IPS-20b (cell line): ENCODE data around the gene GPRIN1.

ENCODE experiments used
- H3K27ac ChIP-seq: one replicate; pipeline ENCODE4 v1.5.1; 2013; ENCODE audit warnings: low read length
- H3K27me3 ChIP-seq: 2 replicates; pipeline ENCODE4 v1.6.1; 2013; ENCODE audit warnings: mild to moderate bottlenecking, low read length, inconsistent platforms; ENCODE audit not compliant: insufficient read depth
- H3K36me3 ChIP-seq: 2 replicates; pipeline ENCODE4 v1.6.1; 2013; ENCODE audit warnings: low read depth, mild to moderate bottlenecking, inconsistent platforms, low read length, moderate library complexity; ENCODE audit not compliant: insufficient read depth
- H3K4me1 ChIP-seq: 2 replicates; pipeline ENCODE4 v1.6.1; 2013; ENCODE audit warnings: mild to moderate bottlenecking, control low read depth, inconsistent platforms, low read length, moderate library complexity; ENCODE audit not compliant: insufficient read depth
- H3K4me3 ChIP-seq: 2 replicates; pipeline ENCODE4 v1.5.1; 2013; ENCODE audit warnings: mild to moderate bottlenecking, low read length, inconsistent platforms
- H3K9ac ChIP-seq: 2 replicates; pipeline ENCODE4 v1.6.1; 2013; ENCODE audit warnings: low read depth, mild to moderate bottlenecking, inconsistent platforms, low read length, moderate library complexity
- H3K9me3 ChIP-seq: 2 replicates; pipeline ENCODE4 v1.6.1; 2013; ENCODE audit warnings: mild to moderate bottlenecking, low read depth, low read length, inconsistent platforms; ENCODE audit not compliant: insufficient read depth

GPRIN1 gene

GRCh38 chr5:176575488-176576422 lies 34.2 kb downstream of the GPRIN1 start:
- Histone ChIP-seq H3K27ac (no peak overlapping the region), H3K4me3 (no peak overlapping the region), H3K27me3 (peaks cover 7% of the 10 kb centered on the region; the same call in 1 of the 2 replicates), H3K36me3 (no peaks in the 10 kb centered on the region), H3K9me3 (no peaks in the 10 kb centered on the region), H3K4me1 (no peaks in the 10 kb centered on the region), H3K9ac (no peak overlapping the region)

GRCh38 chr5:176575066-176575465 lies 34.9 kb downstream of the GPRIN1 start:
- H3K4me3 ChIP-seq, result no peak overlapping the region
- H3K27me3 ChIP-seq, result peaks cover 7% of the 10 kb centered on the region; the same call in 1 of the 2 replicates
- no peaks in the 10 kb centered on the region for H3K9me3 ChIP-seq
- H3K36me3 ChIP-seq, result no peaks in the 10 kb centered on the region
- H3K4me1 ChIP-seq, result no peaks in the 10 kb centered on the region
- H3K9ac ChIP-seq, result no peak overlapping the region
- no peak overlapping the region for H3K27ac ChIP-seq

- H3K9me3 ChIP-seq, result no peaks in the 10 kb centered on the region
- H3K4me1 ChIP-seq, result no peaks in the 10 kb centered on the region
- no peak overlapping the region for H3K4me3 ChIP-seq
- peaks cover 5% of the 10 kb centered on the region; the same call in 1 of the 2 replicates for H3K27me3 ChIP-seq
- no peak overlapping the region for H3K9ac ChIP-seq
- H3K27ac ChIP-seq, result no peak overlapping the region
- no peaks in the 10 kb centered on the region for H3K36me3 ChIP-seq
Measured at GRCh38 chr5:176574297-176574591, 35.7 kb downstream of the GPRIN1 start.

GRCh38 chr5:176573564-176574296 lies 36.2 kb downstream of the GPRIN1 start:
- Histone ChIP-seq H3K4me3 (no peak overlapping the region), H3K9me3 (no peaks in the 10 kb centered on the region), H3K27me3 (no peaks in the 10 kb centered on the region), H3K27ac (no peak overlapping the region), H3K9ac (no peak overlapping the region), H3K4me1 (no peaks in the 10 kb centered on the region), H3K36me3 (no peaks in the 10 kb centered on the region)

- H3K9ac ChIP-seq, result no peak overlapping the region
- no peaks in the 10 kb centered on the region for H3K36me3 ChIP-seq
Measured at GRCh38 chr5:176570044-176570443, 39.9 kb downstream of the GPRIN1 start.

DNA sequence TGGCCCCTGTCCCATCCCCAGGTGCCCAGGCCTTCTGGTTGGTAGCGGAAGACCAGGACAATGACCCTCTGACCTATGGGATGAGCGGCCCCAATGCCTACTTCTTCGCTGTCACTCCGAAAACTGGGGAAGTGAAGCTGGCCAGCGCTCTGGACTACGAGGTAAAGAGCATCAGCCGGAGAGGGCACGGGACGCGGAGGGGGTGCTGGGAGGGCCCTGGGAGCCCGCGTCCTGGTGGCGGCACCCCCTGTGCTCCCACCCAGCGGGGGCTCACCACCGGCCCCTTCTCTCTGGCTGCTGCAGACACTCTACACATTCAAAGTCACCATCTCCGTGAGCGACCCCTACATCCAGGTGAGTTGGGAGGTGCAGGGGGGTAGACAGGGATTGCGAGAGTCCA lies 41.3 kb downstream of the GPRIN1 start:
- H3K4me1 ChIP-seq, result no peaks in the 10 kb centered on the region
- H3K27ac ChIP-seq, result no peak overlapping the region
- no peak overlapping the region for H3K4me3 ChIP-seq
- H3K9ac ChIP-seq, result no peak overlapping the region
- no peaks in the 10 kb centered on the region for H3K9me3 ChIP-seq
- no peaks in the 10 kb centered on the region for H3K36me3 ChIP-seq
- no peaks in the 10 kb centered on the region for H3K27me3 ChIP-seq

More at GRCh38 chr5:176570044-176570443, 39.9 kb downstream of the GPRIN1 start:
- no peaks in the 10 kb centered on the region for H3K4me1 ChIP-seq
- H3K4me3 ChIP-seq, result no peak overlapping the region
- no peaks in the 10 kb centered on the region for H3K9me3 ChIP-seq
- no peaks in the 10 kb centered on the region for H3K27me3 ChIP-seq
- H3K27ac ChIP-seq, result no peak overlapping the region

- Histone ChIP-seq H3K4me3 (no peak overlapping the region), H3K27me3 (no peaks in the 10 kb centered on the region), H3K27ac (no peak overlapping the region), H3K4me1 (no peaks in the 10 kb centered on the region), H3K9me3 (no peaks in the 10 kb centered on the region), H3K36me3 (no peaks in the 10 kb centered on the region), H3K9ac (no peak overlapping the region)
Measured at GRCh38 chr5:176565760-176566288, 44.1 kb downstream of the GPRIN1 start.

- Histone ChIP-seq H3K4me3 (no peak overlapping the region), H3K9ac (no peak overlapping the region), H3K36me3 (no peaks in the 10 kb centered on the region), H3K27me3 (no peaks in the 10 kb centered on the region), H3K27ac (no peak overlapping the region), H3K9me3 (no peaks in the 10 kb centered on the region), H3K4me1 (no peaks in the 10 kb centered on the region)
Measured at GRCh38 chr5:176564002-176564401, 46.0 kb downstream of the GPRIN1 start.

- no peaks in the 10 kb centered on the region for H3K4me1 ChIP-seq
- no peaks in the 10 kb centered on the region for H3K9me3 ChIP-seq
- H3K9ac ChIP-seq, result no peak overlapping the region
- no peak overlapping the region for H3K4me3 ChIP-seq
- no peaks in the 10 kb centered on the region for H3K27me3 ChIP-seq
- H3K27ac ChIP-seq, result no peak overlapping the region
- no peaks in the 10 kb centered on the region for H3K36me3 ChIP-seq
Measured at GRCh38 chr5:176562189-176562588, 47.8 kb downstream of the GPRIN1 start.

DNA sequence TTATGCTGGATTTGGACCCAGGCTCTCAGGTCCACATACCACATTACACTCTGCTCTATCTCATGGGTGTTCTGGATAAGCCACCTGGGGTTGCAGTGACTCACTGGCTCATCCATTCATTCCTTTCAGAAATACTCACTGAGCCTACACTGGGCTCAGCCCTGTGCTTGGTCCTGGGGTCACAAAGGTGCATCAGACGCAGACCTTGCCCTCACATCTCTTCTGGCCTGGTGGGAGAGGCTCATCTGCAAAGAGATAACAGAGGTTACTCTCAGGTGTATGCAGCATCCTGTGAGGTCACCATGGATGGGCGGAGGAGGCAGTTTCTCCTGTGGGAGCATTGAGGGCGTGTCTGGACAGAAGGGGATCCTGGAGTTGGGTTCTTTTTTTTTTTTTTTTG lies 48.7 kb downstream of the GPRIN1 start:
- H3K36me3 ChIP-seq, result no peaks in the 10 kb centered on the region
- no peaks in the 10 kb centered on the region for H3K27me3 ChIP-seq
- H3K27ac ChIP-seq, result no peak overlapping the region
- no peak overlapping the region for H3K4me3 ChIP-seq
- no peaks in the 10 kb centered on the region for H3K4me1 ChIP-seq
- H3K9me3 ChIP-seq, result no peaks in the 10 kb centered on the region
- H3K9ac ChIP-seq, result no peak overlapping the region

GRCh38 chr5:176560364-176560763 lies 49.6 kb downstream of the GPRIN1 start:
- no peak overlapping the region for H3K9ac ChIP-seq
- no peaks in the 10 kb centered on the region for H3K9me3 ChIP-seq
- H3K27me3 ChIP-seq, result no peaks in the 10 kb centered on the region
- H3K36me3 ChIP-seq, result no peaks in the 10 kb centered on the region
- H3K4me1 ChIP-seq, result no peaks in the 10 kb centered on the region
- no peak overlapping the region for H3K4me3 ChIP-seq
- H3K27ac ChIP-seq, result no peak overlapping the region

DNA sequence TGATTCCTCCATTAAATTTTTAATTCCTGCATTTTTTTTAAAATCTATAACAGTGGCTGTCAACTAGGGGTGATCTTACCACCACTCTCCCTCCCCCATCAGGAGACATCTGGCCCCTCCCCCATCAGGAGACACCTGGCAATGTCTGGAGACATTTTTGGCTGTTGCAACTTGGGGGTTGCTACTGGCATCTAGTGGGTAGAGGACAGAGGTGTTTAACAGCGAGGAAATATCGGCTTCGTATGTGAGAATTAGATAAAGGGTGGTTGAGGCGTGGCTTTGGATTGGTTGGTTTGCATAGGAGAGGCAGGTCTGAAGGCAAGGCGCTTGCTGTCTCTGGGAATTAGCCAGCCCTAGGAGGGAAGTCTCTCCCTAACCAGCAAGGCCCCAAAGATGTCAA lies 50.3 kb downstream of the GPRIN1 start:
- no peak overlapping the region for H3K27ac ChIP-seq
- no peaks in the 10 kb centered on the region for H3K36me3 ChIP-seq
- no peak overlapping the region for H3K9ac ChIP-seq
- no peak overlapping the region for H3K4me3 ChIP-seq
- H3K9me3 ChIP-seq, result no peaks in the 10 kb centered on the region
- no peaks in the 10 kb centered on the region for H3K27me3 ChIP-seq
- no peaks in the 10 kb centered on the region for H3K4me1 ChIP-seq
